Lung (tissue), 12 donors: ENCODE results near the gene ITGBL1. TPM values are rescaled to one million over a fixed set of nuclear protein-coding genes. Genes with fewer than 3 reads are reported as not detected.

Experiments used
- ATAC-seq: fragments of 200-7000 bp; cut with Tn5 transposase; one replicate; pipeline ENCODE4 v1.9.1; 2020; ENCODE audit warnings: moderate number of reproducible peaks; ENCODE audit not compliant: insufficient read depth, low FRiP score
- DNase-seq, 3 donors: peaks; one replicate each; pipeline ENCODE4 v3.0.0-alpha.2; 2013 to 2017
- H3K27ac ChIP-seq, 2 donors: one replicate each; pipeline ENCODE4 v1.5.1; 2013; ENCODE audit warnings: mild to moderate bottlenecking in 2 of 2, moderate library complexity in 2 of 2, control low read depth in 1 of 2, inconsistent platforms in 1 of 2, low read depth in 1 of 2, low read length in 1 of 2
- H3K27me3 ChIP-seq, 3 donors: one replicate each; pipeline ENCODE4 v1.5.1; 2013; ENCODE audit warnings: low read length in 2 of 3; ENCODE audit not compliant: control insufficient read depth in 3 of 3, insufficient read depth in 3 of 3
- H3K36me3 ChIP-seq, 4 donors: one replicate each; pipeline ENCODE4 v1.5.1; 2013; ENCODE audit warnings: low read length in 4 of 4, mild to moderate bottlenecking in 1 of 4, moderate library complexity in 1 of 4; ENCODE audit not compliant: control insufficient read depth in 4 of 4, insufficient read depth in 4 of 4
- H3K4me1 ChIP-seq, 5 donors: one replicate each; pipeline ENCODE4 v1.5.1; 2013; ENCODE audit warnings: low read length in 5 of 5, mild to moderate bottlenecking in 2 of 5, moderate library complexity in 1 of 5; ENCODE audit not compliant: control insufficient read depth in 5 of 5, insufficient read depth in 5 of 5
- H3K4me3 ChIP-seq: one replicate; pipeline ENCODE4 v1.5.1; 2013; ENCODE audit warnings: mild to moderate bottlenecking, control low read depth, moderate library complexity
- H3K9ac ChIP-seq, 2 donors: one replicate each; pipeline ENCODE4 v1.5.1; 2013; ENCODE audit warnings: low read length in 2 of 2, control low read depth in 1 of 2; ENCODE audit not compliant: insufficient read depth in 1 of 2
- H3K9me3 ChIP-seq, 4 donors: one replicate each; pipeline ENCODE4 v1.5.1; 2013; ENCODE audit warnings: low read length in 3 of 4, mild to moderate bottlenecking in 1 of 4, moderate library complexity in 1 of 4; ENCODE audit not compliant: control insufficient read depth in 4 of 4, insufficient read depth in 3 of 4
- WGBS, 2 donors: extraction: QIAGEN DNeasy Blood & Tissue Kit; methylation state at CpG; one replicate each; pipeline ENCODE4 v1.1.7; 2013; 5-methylcytosine and 5-hydroxymethylcytosine counted together
- polyA plus RNA-seq, 2 donors: library from polyadenylated mRNA; stranded (reverse); fragments of 200-250 nt; gene quantifications; one replicate each; pipeline ENCODE4 v1.2.1, GENCODE V29; 2013
- total RNA-seq, 2 donors: library from RNA; depleted of rRNA in 1 of 2; stranded (reverse); fragments of >200 nt in 1 of 2; gene quantifications; one replicate each; pipeline ENCODE4 v1.2.1, GENCODE V29; 2014 to 2021
- TF ChIP-seq, protein P1 (sequence below): IDR thresholded peaks from 2 replicates; pipeline ENCODE4 v1.5.1; 2012; ENCODE audit warnings: mild to moderate bottlenecking; ENCODE audit errors: control extremely low read depth, extremely low read depth
- donor health status: control.
- donor health status: control.
- donor health status: Bipolar disorder and iron deficiency.
- donor health status: healthy.
- donor health status: DM: yes; HTN: yes; CAD: no.

ITGBL1 gene
- total and polyA plus RNA-seq, 4 donors: 1.1 to 7.2 (median 4.0) TPM

DNA sequence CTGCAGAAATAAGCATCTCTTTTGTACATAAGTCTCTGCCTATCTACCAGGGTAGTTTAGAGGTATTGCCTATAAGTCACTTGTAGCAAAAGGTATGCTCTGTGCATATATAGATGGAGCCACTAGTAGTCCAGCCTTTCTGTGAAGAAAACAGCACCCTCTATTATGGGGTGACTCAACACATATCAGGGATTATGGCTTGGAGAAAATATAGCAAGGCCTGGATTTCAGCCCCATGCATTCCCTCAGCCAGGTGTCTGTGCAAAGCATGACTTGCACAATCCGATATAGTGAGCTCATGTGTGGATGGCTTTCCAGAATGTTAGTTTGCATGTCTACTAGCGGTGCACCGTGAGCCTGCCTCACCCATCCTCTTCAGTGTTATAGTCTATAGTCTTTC is 22.7 kb upstream of the ITGBL1 start:
- WGBS, 2 donors: 88 to 92% methylated on average over 3 of the region's 3 CpGs
- H3K9me3 ChIP-seq: no peaks in the 10 kb centered on the region
- no peak overlapping the region for H3K9ac ChIP-seq
- H3K4me1 ChIP-seq: no peaks in the 10 kb centered on the region
- TF ChIP-seq, protein P1, sequence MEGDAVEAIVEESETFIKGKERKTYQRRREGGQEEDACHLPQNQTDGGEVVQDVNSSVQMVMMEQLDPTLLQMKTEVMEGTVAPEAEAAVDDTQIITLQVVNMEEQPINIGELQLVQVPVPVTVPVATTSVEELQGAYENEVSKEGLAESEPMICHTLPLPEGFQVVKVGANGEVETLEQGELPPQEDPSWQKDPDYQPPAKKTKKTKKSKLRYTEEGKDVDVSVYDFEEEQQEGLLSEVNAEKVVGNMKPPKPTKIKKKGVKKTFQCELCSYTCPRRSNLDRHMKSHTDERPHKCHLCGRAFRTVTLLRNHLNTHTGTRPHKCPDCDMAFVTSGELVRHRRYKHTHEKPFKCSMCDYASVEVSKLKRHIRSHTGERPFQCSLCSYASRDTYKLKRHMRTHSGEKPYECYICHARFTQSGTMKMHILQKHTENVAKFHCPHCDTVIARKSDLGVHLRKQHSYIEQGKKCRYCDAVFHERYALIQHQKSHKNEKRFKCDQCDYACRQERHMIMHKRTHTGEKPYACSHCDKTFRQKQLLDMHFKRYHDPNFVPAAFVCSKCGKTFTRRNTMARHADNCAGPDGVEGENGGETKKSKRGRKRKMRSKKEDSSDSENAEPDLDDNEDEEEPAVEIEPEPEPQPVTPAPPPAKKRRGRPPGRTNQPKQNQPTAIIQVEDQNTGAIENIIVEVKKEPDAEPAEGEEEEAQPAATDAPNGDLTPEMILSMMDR: no peak
- ATAC-seq (no peak), DNase-seq (no peak)
- no peaks in the 10 kb centered on the region for H3K36me3 ChIP-seq
- no peak overlapping the region for H3K27ac ChIP-seq
- H3K27me3 ChIP-seq: no peaks in the 10 kb centered on the region
- H3K4me3 ChIP-seq: no peak overlapping the region

DNA sequence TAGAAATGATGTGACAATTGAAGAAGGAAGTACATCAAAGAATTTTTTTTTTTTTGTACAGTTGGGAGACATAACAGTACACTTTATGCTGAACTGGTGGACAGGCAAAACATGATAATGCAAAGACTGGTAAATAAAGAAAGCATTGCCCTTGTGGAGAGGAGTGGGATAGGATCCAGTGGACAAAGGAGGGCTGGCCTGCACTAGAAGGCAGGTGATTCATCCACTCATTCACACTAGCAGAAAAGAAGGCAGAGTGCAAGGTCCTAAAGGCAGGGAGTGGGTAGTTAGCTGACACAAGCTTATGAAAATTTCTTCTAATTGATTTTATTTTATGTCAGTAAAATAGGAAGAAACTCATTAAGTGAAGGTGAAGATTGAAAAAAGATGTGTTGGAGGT is 18.6 kb upstream of the ITGBL1 start:
- H3K27ac ChIP-seq: no peak overlapping the region
- no peaks in the 10 kb centered on the region for H3K36me3 ChIP-seq
- TF ChIP-seq, protein P1: no peak
- ATAC-seq (no peak), DNase-seq (no peak)
- no peaks in the 10 kb centered on the region for H3K27me3 ChIP-seq
- no peaks in the 10 kb centered on the region for H3K9me3 ChIP-seq
- no peak overlapping the region for H3K4me3 ChIP-seq
- H3K4me1 ChIP-seq: no peaks in the 10 kb centered on the region
- no peak overlapping the region for H3K9ac ChIP-seq

DNA sequence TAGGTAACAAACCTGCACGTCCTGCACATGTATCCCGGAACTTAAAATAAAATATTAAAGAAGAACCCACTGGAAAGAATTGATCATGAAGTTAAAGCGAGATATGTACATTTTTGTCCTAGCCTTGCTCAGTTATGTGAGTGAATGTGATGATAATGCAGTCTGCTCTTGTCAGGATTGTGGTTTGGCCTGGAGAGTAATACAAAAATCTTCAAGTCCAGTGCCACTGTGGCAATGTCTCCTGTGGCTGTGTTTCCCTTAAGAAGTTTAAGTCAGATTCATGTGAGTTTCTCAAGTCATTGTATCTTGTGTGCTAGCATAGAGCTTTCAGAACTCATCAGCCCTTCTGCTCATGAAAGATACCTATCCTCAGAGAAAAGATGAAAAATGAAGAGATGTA is 18.0 kb upstream of the ITGBL1 start:
- ATAC-seq (no peak), DNase-seq (no peak)
- 86 to 89% methylated on average over 3 of the region's 3 CpGs for WGBS, 2 donors
- TF ChIP-seq, protein P1: no peak
- no peaks in the 10 kb centered on the region for H3K9me3 ChIP-seq
- H3K9ac ChIP-seq: no peak overlapping the region
- H3K27ac ChIP-seq: no peak overlapping the region
- H3K36me3 ChIP-seq: no peaks in the 10 kb centered on the region
- H3K4me3 ChIP-seq: no peak overlapping the region
- no peaks in the 10 kb centered on the region for H3K4me1 ChIP-seq
- H3K27me3 ChIP-seq: no peaks in the 10 kb centered on the region

DNA sequence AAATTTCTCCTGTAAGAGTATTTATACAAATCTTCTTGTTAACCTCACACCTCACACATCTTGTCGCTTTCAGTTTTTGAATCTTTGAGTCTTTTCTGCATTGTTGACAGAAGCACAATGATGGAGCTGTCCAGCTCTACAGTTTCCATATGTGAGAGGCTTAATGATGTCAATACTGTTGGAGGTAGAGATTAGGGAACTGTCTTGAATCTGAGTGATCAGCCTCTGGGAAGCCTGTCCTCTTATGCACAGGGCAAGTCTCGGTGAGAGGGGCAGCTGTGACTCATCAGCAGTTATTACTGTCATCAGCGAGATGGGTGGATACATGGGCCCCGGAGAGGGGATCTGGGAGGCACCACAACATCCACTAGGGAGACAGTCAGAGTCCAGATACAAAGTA is 4.6 kb upstream of the ITGBL1 start:
- no peak for ATAC-seq

More for the DNA sequence above, 4.6 kb upstream of the ITGBL1 start:
- H3K4me1 ChIP-seq: no peaks in the 10 kb centered on the region
- H3K4me3 ChIP-seq: no peak overlapping the region
- H3K27me3 ChIP-seq: no peaks in the 10 kb centered on the region
- no peak overlapping the region for H3K27ac ChIP-seq
- peaks cover 0 to 1% (median 0%) of the 10 kb centered on the region in 4 donors for H3K9me3 ChIP-seq
- H3K9ac ChIP-seq: no peak overlapping the region
- H3K36me3 ChIP-seq: no peaks in the 10 kb centered on the region
- TF ChIP-seq, protein P1: no peak
- WGBS, 2 donors: 54 to 69% methylated on average over 4 of the region's 4 CpGs
- no peak for DNase-seq
